DND-41 (cell line): ENCODE data around the gene SMAD6.

ENCODE experiments used
- ATAC-seq: fragments of 200-7000 bp; cut with Tn5 transposase; 3 replicates; pipeline ENCODE4 v1.9.1; 2021; ENCODE audit warnings: low read depth; ENCODE audit not compliant: insufficient read depth
- DNase-seq: peaks from one replicate; pipeline ENCODE4 v3.0.0-alpha.2; 2020
- H2AFZ ChIP-seq: 2 replicates; pipeline ENCODE4 v1.6.0; 2012; ENCODE audit warnings: low read depth, low read length
- H3K27ac ChIP-seq: 2 replicates; pipeline ENCODE4 v1.5.1; 2012; ENCODE audit warnings: low read length, inconsistent platforms
- H3K27me3 ChIP-seq: fragments of 200-600 bp; sonication (generic); 2 replicates; pipeline ENCODE4 v1.6.0; 2012; ENCODE audit warnings: low read length, mild to moderate bottlenecking, inconsistent platforms; ENCODE audit not compliant: insufficient read depth, poor library complexity
- H3K36me3 ChIP-seq: 2 replicates; pipeline ENCODE4 v1.5.1; 2012; ENCODE audit warnings: low read length, inconsistent platforms; ENCODE audit not compliant: insufficient read depth
- H3K4me1 ChIP-seq: 2 replicates; pipeline ENCODE4 v1.5.1; 2012; ENCODE audit warnings: mild to moderate bottlenecking, low read length; ENCODE audit not compliant: insufficient read depth
- H3K4me2 ChIP-seq: 2 replicates; pipeline ENCODE4 v1.6.0; 2012; ENCODE audit warnings: mild to moderate bottlenecking, moderate library complexity, low read length, inconsistent platforms; ENCODE audit not compliant: insufficient read depth
- H3K4me3 ChIP-seq, 2 experiments: fragments of 200-600 bp in 1 of 2; shearing (Covaris generic) in 1 of 2; 2 replicates each; pipeline ENCODE4 v1.5.1; 2012 to 2016; ENCODE audit warnings: inconsistent platforms in 2 of 2, low read length in 2 of 2, mild to moderate bottlenecking in 2 of 2, low read depth in 1 of 2, moderate library complexity in 1 of 2
- H3K79me2 ChIP-seq: 2 replicates; pipeline ENCODE4 v1.6.0; 2012; ENCODE audit warnings: low read length, inconsistent platforms; ENCODE audit not compliant: insufficient read depth
- H3K9ac ChIP-seq: 2 replicates; pipeline ENCODE4 v1.6.0; 2012; ENCODE audit warnings: low read depth, mild to moderate bottlenecking, inconsistent platforms, low read length, moderate library complexity
- H3K9me3 ChIP-seq: 2 replicates; pipeline ENCODE4 v1.5.1; 2012; ENCODE audit warnings: low read length, moderate library complexity, mild to moderate bottlenecking, inconsistent platforms; ENCODE audit not compliant: insufficient read depth, severe bottlenecking
- H4K20me1 ChIP-seq: 2 replicates; pipeline ENCODE4 v1.6.0; 2012; ENCODE audit warnings: low read length; ENCODE audit not compliant: insufficient read depth
- CTCF ChIP-seq: IDR thresholded peaks from 2 replicates; pipeline ENCODE4 v1.5.1; 2012; ENCODE audit warnings: borderline replicate concordance, low read length, moderate library complexity, mild to moderate bottlenecking; ENCODE audit not compliant: poor library complexity, severe bottlenecking; ENCODE audit errors: extremely low read depth
- EZH2 ChIP-seq: IDR thresholded peaks from 3 replicates; pipeline ENCODE4 v1.6.1; 2012; ENCODE audit warnings: borderline replicate concordance, low read depth, mild to moderate bottlenecking, moderate library complexity, low read length, inconsistent platforms; ENCODE audit not compliant: severe bottlenecking

SMAD6 gene

DNA sequence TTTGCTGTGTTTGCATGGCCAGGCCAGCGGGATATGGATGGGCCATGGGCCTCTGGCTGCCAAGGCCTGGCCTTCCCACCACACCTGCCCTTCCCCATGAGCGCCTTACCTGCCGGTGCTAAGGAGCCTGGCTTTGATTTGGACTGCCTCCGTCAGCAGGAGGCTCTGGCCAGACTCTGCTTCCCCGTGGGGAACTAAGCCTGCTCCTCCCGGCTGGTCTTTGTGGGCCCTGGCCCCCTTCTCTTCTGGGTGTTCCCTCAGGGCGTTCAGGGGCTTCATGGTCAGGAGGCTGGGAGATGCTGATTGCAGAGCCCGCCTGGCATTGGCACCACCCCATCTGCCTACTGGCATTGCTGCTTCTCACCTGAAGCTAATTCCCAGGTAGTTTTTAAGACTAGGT is 45.2 kb downstream of the SMAD6 start:
- DNase-seq (no peak), ATAC-seq (no peak)
- Histone ChIP-seq H4K20me1 (peaks cover 5% of the 10 kb centered on the region; the same call in 1 of the 2 replicates), H3K4me1 (peaks cover 19% of the 10 kb centered on the region), H3K27ac (no peak overlapping the region), H3K4me3 (no peak overlapping the region), H3K27me3 (no peaks in the 10 kb centered on the region), H3K9ac (no peak overlapping the region), H2AFZ (no peak overlapping the region), H3K9me3 (no peaks in the 10 kb centered on the region), H3K79me2 (peaks cover 53% of the 10 kb centered on the region), H3K36me3 (no peaks in the 10 kb centered on the region; the same call in 1 of the 2 replicates), H3K4me2 (no peak overlapping the region)
- TF ChIP-seq CTCF (no peak), EZH2 (no peak)

DNA sequence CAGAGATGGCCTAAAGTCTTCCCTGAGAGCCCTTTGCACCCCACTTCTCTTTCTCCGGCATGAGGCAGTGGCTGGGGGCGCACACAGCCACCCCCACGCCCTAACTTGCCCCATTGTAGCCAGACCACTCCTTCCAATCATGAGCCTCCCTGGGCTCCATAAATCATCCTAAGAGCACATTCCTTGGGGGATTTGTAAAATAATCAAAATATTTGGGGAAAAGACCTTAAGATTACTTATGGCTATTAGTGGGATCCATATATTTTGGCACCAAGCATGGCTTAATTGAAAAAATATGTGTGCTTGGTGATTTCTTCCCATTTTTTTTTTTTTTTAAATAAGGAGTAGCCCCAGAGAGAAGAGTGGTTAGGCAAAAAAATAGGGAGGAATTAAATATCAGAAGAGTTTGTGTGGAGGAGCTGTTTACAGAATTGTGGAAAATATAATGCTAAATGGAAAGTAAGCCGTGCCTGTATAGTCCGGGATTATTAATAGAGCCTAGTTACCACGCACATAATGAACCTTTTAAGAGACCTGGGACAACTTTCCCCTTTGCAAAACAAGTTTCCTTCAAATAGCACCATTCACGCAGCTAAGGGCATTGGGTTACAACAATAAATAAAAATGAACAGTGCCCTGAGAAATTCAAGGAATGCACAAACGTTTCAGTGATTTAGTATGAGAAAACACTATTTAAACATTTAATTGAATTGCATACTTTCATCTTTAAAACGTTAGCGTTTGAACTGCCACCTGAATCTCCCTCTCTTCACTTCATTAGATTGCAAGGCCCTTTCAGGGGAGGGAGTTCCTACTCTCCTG is 46.1 kb downstream of the SMAD6 start:
- no peak overlapping the region for H3K9ac ChIP-seq
- peaks cover 20% of the 10 kb centered on the region for H3K4me1 ChIP-seq
- ATAC-seq, result no peak
- peaks cover 1% of the 10 kb centered on the region for H3K36me3 ChIP-seq
- H3K9me3 ChIP-seq, result no peaks in the 10 kb centered on the region
- H3K27me3 ChIP-seq, result no peaks in the 10 kb centered on the region
- TF ChIP-seq EZH2, result no peak
- no peak for TF ChIP-seq CTCF
- H3K79me2 ChIP-seq, result peaks cover 52% of the 10 kb centered on the region
- no peak for DNase-seq
- H2AFZ ChIP-seq, result no peak overlapping the region
- H3K4me3 ChIP-seq, result no peak overlapping the region
- no peak overlapping the region for H3K4me2 ChIP-seq
- no peak overlapping the region for H3K27ac ChIP-seq
- H4K20me1 ChIP-seq, result peaks cover 5% of the 10 kb centered on the region; the same call in 1 of the 2 replicates

DNA sequence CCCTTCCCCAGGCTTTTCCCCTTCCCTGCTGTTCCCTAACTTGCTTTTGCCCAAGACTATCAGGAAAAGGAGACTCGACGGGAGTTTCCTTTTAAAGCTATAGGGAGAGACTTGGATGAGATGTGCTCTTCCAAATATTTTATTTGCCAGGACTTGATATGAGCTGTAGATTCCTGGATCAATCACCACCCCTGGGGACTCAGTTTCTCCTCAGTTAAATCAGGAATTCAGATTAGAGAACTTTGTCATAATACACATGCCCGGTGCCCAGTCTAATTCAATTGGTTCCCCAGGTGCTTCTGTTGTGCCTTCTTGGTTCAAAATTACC is 46.6 kb downstream of the SMAD6 start:
- no peaks in the 10 kb centered on the region for H3K27me3 ChIP-seq
- no peak overlapping the region for H3K27ac ChIP-seq
- H3K9me3 ChIP-seq, result no peaks in the 10 kb centered on the region
- H2AFZ ChIP-seq, result no peak overlapping the region
- H3K9ac ChIP-seq, result no peak overlapping the region
- H3K4me3 ChIP-seq, result no peak overlapping the region
- peaks cover 20% of the 10 kb centered on the region for H3K4me1 ChIP-seq
- no peak overlapping the region for H3K4me2 ChIP-seq
- H3K79me2 ChIP-seq, result peaks cover 54% of the 10 kb centered on the region
- peaks cover 5% of the 10 kb centered on the region; the same call in 1 of the 2 replicates for H4K20me1 ChIP-seq
- ATAC-seq (no peak), DNase-seq (no peak)
- TF ChIP-seq CTCF (no peak), EZH2 (no peak)
- peaks cover 6% of the 10 kb centered on the region for H3K36me3 ChIP-seq
